ENCODE results near the gene TNFAIP8. TPM values are rescaled to one million over a fixed set of nuclear protein-coding genes. Genes with fewer than 3 reads are reported as not detected.

TNFAIP8 gene
- total and polyA plus RNA-seq, 8 donors, result 5.7 to 14.2 (median 8.4) TPM

- intact Hi-C loops (cut with DNase I), result no loop called here
- Histone ChIP-seq H3K27me3 (no peaks in the 10 kb centered on the region), H3K27ac (peak overlapping the region in 2 of 4 donors; percentile 57 to 64), H3K4me1 (peaks cover 0 to 6% (median 0%) of the 10 kb centered on the region in 3 donors), H3K4me3 (peak overlapping the region; percentile 26 to 54 (median 38)), H3K36me3 (no peaks in the 10 kb centered on the region), H3K9me3 (no peaks in the 10 kb centered on the region)
- FAIRE-seq, result no peak
- WGBS, 2 donors, result 31 to 32% methylated on average over 4 of the region's 4 CpGs
- ATAC-seq, result peak in 3 of 4 donors; percentile 29 to 45 (median 30)
- TF ChIP-seq CTCF (IDR thresholded peaks at IDR 0.05), result no peak
- DNase-seq, result no peak
Measured at GRCh38 chr5:119356612-119357188, 881 bp downstream of the TNFAIP8 start.

GRCh38 chr5:119357270-119357669, 1.5 kb downstream of the TNFAIP8 start:
- FAIRE-seq (no peak), DNase-seq (no peak), ATAC-seq (no peak)
- peak overlapping the region in 1 of 4 donors; percentile 54 for H3K4me3 ChIP-seq
- WGBS, 2 donors, result 62% methylated on average over 3 of the region's 3 CpGs
- H3K36me3 ChIP-seq, result no peaks in the 10 kb centered on the region
- H3K9me3 ChIP-seq, result no peaks in the 10 kb centered on the region
- H3K27ac ChIP-seq, result no peak overlapping the region
- H3K27me3 ChIP-seq, result no peaks in the 10 kb centered on the region
- intact Hi-C loops (cut with DNase I), result no loop called here
- TF ChIP-seq CTCF (IDR thresholded peaks at IDR 0.05), result no peak
- H3K4me1 ChIP-seq, result peaks cover 0 to 6% (median 0%) of the 10 kb centered on the region in 3 donors

GRCh38 chr5:119357808-119358529, 2.1 kb downstream of the TNFAIP8 start:
- no peaks in the 10 kb centered on the region for H3K9me3 ChIP-seq
- intact Hi-C loops (cut with DNase I), result no loop called here
- no peaks in the 10 kb centered on the region for H3K36me3 ChIP-seq
- DNase-seq, result no peak
- H3K27ac ChIP-seq, result no peak overlapping the region
- 80 to 83% methylated on average over 6 of the region's 6 CpGs for WGBS, 2 donors
- H3K4me3 ChIP-seq, result no peak overlapping the region
- H3K27me3 ChIP-seq, result no peaks in the 10 kb centered on the region
- TF ChIP-seq CTCF (IDR thresholded peaks at IDR 0.05), result no peak
- no peak for FAIRE-seq
- peaks cover 0 to 6% (median 0%) of the 10 kb centered on the region in 3 donors for H3K4me1 ChIP-seq
- no peak for ATAC-seq

- intact Hi-C loops (cut with DNase I), result no loop called here
- FAIRE-seq (no peak), ATAC-seq (no peak), DNase-seq (no peak)
- Histone ChIP-seq H3K4me1 (peaks cover 0 to 6% (median 0%) of the 10 kb centered on the region in 3 donors), H3K4me3 (no peak overlapping the region), H3K27ac (no peak overlapping the region), H3K9me3 (no peaks in the 10 kb centered on the region), H3K27me3 (no peaks in the 10 kb centered on the region), H3K36me3 (no peaks in the 10 kb centered on the region)
- no peak for TF ChIP-seq CTCF (IDR thresholded peaks at IDR 0.05)
- WGBS, 2 donors, result 78 to 83% methylated on average over 2 of the region's 2 CpGs
Measured at GRCh38 chr5:119358530-119358900, 2.7 kb downstream of the TNFAIP8 start.
